ENCODE results near the gene ERGIC3.
A peak's percentile ranks its signal among the peaks of the same experiment; 100 is the strongest.
"Not testable (repeated sequence)": the region's sequence is repeated elsewhere in the genome, so short reads cannot be mapped to it uniquely, and the experiment has no call there.

Gene ERGIC3

DNA sequence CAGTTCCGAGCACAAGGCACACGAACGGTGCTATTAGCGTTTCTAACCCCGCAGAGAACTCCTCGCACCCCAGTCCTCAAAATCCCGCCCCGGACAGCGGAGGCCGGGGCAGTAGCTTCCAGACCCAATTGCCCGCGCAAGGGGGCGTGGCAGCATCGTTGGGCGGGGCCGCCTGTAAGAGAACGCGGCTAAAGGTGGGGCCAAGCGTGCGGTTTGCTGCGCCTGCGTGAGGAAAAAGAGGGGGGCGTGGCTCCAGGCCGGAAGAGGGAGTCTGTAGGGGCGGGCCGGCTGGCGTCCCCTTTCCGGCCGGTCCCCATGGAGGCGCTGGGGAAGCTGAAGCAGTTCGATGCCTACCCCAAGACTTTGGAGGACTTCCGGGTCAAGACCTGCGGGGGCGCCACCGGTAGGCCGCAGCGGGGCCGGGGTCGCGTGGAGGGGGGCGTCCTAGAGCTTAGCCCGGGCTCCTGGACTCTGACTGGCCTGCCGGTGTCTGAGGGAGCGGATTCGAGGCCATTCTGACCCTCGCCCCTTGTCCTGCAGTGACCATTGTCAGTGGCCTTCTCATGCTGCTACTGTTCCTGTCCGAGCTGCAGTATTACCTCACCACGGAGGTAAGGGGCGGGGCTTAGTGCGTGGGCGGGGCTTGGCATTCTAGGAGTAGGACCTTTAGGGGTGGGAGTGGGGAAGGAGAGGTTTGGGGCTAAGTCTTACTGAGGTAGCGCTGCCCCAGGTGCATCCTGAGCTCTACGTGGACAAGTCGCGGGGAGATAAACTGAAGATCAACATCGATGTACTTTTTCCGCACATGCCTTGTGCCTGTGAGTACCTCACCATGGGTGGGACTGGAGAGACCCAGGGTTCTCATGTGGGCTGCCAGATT lies at the start of gene ERGIC3:
TSS of gene ERGIC3 (plus strand) at position 296 of the 880 bp plus-strand sequence. CDS start at position 316, 20 bp downstream.
- DNase-seq (ENCODE audit: low spot score): peak; percentile 96

DNA sequence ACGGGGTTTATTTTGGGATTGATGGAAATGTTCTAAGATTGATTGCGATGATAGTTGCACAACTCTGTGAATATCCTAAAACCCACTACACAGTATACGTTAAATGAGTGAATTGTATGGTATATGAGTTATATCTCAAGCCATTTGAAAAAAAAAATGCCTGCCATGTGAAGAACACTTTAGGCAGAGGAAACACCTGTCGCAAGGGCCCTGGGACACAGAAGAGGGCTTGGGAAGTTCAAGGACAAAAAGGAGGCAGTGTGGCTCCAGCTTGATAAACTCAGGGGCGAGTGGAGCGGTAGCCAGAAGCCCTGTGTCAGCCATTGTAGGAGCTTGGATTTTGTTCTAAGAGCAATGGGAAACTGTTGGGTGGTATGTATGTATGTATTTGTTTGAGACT lies 49.5 kb upstream of the ERGIC3 start:
- no peak for DNase-seq (ENCODE audit: low spot score)

GRCh38 chr20:35496481-35496880 lies 45.4 kb upstream of the ERGIC3 start:
- DNase-seq (ENCODE audit: low spot score): no peak

- DNase-seq (ENCODE audit: low spot score): no peak
Measured at GRCh38 chr20:35497320-35497719, 44.6 kb upstream of the ERGIC3 start.

- DNase-seq (ENCODE audit: low spot score): no peak
Measured at GRCh38 chr20:35497780-35498189, 44.1 kb upstream of the ERGIC3 start.

- DNase-seq (ENCODE audit: low spot score): no peak
Measured at GRCh38 chr20:35499271-35499670, 42.6 kb upstream of the ERGIC3 start.

DNA sequence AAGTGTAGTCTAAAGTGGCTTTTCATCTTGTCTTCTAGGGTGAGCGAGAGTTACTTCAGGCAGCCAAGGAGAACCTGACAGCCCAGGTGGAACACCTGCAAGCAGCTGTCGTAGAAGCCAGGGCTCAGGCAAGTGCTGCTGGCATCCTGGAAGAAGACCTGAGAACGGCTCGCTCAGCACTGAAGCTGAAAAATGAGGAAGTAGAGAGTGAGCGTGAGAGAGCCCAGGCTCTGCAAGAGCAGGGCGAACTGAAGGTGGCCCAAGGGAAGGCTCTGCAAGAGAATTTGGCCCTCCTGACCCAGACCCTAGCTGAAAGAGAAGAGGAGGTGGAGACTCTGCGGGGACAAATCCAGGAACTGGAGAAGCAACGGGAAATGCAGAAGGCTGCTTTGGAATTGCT lies 39.5 kb upstream of the ERGIC3 start:
- no peak for DNase-seq (ENCODE audit: low spot score)

DNA sequence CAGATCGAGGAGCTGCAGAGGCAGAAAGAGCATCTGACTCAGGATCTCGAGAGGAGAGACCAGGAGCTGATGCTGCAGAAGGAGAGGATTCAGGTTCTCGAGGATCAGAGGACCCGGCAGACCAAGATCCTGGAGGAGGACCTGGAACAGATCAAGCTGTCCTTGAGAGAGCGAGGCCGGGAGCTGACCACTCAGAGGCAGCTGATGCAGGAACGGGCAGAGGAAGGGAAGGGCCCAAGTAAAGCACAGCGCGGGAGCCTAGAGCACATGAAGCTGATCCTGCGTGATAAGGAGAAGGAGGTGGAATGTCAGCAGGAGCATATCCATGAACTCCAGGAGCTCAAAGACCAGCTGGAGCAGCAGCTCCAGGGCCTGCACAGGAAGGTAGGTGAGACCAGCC lies 38.6 kb upstream of the ERGIC3 start:
- no peak for DNase-seq (ENCODE audit: low spot score)

GRCh38 chr20:35503841-35504561 lies 37.9 kb upstream of the ERGIC3 start:
- DNase-seq (ENCODE audit: low spot score): peak; percentile 87

GRCh38 chr20:35504751-35505150 lies 37.1 kb upstream of the ERGIC3 start:
- DNase-seq (ENCODE audit: low spot score): no peak

- DNase-seq (ENCODE audit: low spot score): no peak
Measured at GRCh38 chr20:35506179-35506578, 35.7 kb upstream of the ERGIC3 start.

DNA sequence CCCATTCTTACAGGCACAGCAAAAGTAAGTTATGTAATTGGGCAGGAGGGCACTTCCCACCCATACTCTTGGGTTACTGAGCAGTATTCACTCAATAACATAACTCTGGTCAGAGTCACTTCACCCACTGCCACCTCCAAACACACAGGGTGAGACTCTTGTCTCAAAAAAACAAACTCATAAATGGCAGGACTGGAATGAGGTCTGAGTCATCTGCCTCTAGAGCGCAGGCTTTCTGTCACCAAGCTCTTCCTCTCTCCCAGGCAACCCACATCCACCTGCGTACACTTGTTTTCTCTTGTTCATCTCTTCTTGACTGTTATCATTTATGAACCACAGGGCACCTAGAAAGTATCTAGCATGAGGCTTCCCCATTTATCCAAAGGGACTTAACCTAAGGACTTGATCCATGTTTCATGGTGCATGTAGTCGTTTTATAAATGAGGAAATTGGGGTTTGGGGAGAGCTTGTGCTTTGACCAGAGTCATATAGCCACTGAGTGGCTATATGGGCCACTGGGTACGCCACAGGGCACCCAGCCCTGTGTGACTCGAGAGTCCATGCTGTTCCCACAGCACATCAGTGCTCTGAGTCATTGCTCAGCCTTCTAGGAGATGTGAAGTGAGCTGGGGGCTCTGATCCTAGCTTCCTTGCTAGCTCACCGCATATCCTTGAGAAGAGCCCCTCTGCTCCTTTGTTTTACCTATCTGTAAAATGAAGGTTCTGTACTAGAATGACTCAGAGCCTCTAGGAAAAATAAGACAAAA lies 34.8 kb upstream of the ERGIC3 start:
- DNase-seq (ENCODE audit: low spot score): no peak

- no peak for DNase-seq (ENCODE audit: low spot score)
Measured at GRCh38 chr20:35508493-35509218, 33.2 kb upstream of the ERGIC3 start.

GRCh38 chr20:35510951-35511735 lies 30.7 kb upstream of the ERGIC3 start:
- DNase-seq (ENCODE audit: low spot score): no peak

DNA sequence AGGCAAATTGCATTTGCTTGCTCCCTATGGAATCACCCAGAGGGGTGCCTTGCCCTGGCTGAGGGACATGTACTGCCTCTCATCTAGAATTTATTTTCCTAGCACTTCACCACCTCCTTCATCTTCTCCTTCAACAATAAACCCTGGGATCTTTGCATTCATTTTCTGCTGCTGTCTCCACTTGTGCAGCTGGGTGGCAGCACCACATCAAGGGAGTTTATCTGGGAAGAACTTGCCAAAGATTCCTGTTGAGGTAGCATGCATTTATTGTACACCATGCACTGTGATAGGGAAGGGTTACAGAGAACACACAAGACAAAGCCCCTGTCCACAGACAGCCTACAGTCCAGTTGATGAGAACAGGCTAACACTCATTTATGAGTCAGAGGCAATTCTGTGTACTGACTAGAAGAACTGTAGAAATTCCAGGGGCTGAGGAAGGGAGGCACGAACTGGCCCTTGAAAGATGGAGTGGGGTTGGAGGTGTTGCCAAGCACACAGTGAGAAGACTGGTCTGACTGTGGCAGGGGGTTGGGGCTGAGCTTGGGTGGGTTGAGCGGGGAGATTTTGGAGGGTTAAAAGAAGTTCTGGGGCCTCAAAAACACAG lies 30.0 kb upstream of the ERGIC3 start:
- peak; percentile 58 for DNase-seq (ENCODE audit: low spot score)

DNA sequence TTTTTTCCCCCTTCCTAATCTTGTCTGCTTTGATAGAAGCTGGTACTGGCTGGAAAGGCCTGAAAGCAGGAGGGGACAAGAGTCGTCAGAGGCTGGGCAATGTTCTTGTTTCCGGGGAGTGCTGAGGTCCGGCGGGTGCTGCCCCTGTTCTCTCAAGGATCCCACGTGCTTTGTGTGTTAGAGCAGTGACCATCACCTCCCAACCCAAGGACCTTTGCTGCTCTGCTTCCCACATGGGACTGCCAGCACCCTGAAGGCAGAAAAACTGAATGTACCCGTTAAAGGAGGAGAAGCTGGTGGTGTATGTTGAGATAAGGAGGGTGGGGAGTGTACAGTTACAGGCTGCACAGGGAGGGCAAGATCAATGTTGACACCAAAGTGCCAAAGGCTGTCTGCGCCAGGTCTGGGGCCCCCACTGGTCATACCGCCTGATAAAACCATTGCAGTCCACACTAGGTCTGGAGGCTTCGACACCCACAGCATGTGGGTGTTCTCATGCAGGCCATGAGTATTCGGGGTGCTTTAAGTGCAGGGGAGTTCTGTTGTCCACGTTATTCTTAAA lies 27.4 kb upstream of the ERGIC3 start:
- DNase-seq (ENCODE audit: low spot score): no peak

DNA sequence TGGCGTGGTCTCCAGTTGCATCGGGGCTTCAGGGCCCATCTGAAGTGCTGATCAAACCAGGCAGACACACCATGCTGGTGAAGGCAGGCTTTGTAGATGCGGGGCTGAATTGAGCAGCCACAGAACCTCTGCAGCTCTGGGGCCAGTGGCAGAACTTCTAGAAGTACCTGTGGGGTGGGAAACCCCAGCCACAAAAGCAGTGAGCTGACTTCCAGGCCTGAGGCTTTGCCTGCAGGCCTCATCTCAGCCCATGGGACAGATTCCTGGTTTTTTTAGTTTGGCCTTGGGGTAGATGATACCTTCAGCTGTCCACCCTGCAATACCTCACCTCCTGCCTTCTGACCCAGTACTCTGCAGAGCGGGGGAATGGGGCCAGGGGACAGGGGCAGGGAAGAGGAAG lies 26.5 kb upstream of the ERGIC3 start:
- no peak for DNase-seq (ENCODE audit: low spot score)

GRCh38 chr20:35515949-35516645 lies 25.8 kb upstream of the ERGIC3 start:
- no peak for DNase-seq (ENCODE audit: low spot score)

DNA sequence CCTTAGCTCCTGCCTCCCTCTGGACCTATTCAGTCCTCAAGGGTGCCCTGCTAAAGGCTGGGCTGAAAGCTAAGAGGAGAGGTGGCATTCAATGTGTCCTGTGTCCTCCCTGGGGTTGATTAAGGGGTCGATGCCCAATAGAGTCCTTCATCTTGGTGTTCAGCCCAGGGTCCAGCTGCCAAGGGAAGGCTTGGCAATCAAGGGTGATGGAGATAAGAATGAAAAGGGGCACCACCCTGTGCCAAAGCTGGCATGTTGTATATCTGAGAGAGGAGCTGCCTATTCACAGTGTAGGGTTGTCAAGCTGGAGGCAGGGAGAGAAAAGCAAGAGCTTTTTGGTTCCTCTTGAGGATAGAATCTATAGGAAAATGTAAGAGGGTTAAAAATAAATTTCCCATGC lies 24.8 kb upstream of the ERGIC3 start:
- no peak for DNase-seq (ENCODE audit: low spot score)

DNA sequence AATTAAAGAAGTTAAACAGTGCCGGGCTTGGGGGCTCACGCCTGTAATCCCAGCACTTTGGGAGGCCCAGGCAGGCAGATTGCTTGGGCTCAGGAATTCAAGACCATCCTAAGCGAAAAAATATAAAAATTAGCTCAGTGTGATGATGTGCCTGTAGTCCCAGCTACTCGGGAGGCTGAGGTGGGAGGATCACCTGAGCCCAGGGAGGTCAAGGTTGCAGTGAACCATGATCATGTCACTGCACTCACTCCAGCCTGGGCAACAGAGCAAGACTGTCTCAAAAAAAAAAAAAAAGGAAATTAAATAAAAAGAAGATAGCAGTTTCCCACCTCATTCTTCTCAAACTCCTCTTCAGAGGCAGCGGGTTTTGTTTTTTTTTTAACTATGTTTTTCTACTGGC lies 24.1 kb upstream of the ERGIC3 start:
- DNase-seq (ENCODE audit: low spot score): not testable (repeated sequence)
